IMR-90 (cell line): Measurements from ENCODE around the gene FFAR3. TPM values are rescaled to one million over a fixed set of nuclear protein-coding genes. Genes with fewer than 3 reads are reported as not detected.

Experiments
- ATAC-seq: fragments of 200-7000 bp; cut with Tn5 transposase; 2 replicates; pipeline ENCODE4 v1.9.1; 2020; ENCODE audit warnings: low read depth, mild to moderate bottlenecking, moderate library complexity
- BruUV-seq: library from RNA; stranded (reverse); fragments of 400-500 nt; replicated peaks from 2 replicates; lab custom pipeline; 2021; lab: Mats Ljungman, UMichigan
- CTCF ChIA-PET: fragments of 300-600 bp; formaldehyde crosslinking; extraction: SDS; loops from one replicate; lab custom pipeline; 2021; ENCODE audit warnings: antibody characterized with exemption; lab: Yijun Ruan, JAX
- POLR2A ChIA-PET: fragments of 300-600 bp; sonication (Branson Sonifier 250); formaldehyde crosslinking; loops from one replicate; lab custom pipeline; 2022; ENCODE audit warnings: antibody characterized with exemption; ENCODE audit not compliant: unreplicated experiment; lab: Charles Lee
- DNase-seq: peaks from one replicate; pipeline ENCODE4 v3.0.0; 2013
- H2AFZ ChIP-seq: replicated peaks from 2 replicates; pipeline ENCODE3; 2013; ENCODE audit warnings: low read length, mild to moderate bottlenecking; ENCODE audit not compliant: poor library complexity
- H2AK5ac ChIP-seq: 2 replicates; pipeline ENCODE4 v1.6.1; 2013; ENCODE audit warnings: low read depth, low read length, inconsistent platforms
- H2AK9ac ChIP-seq: replicated peaks from 2 replicates; pipeline ENCODE3; 2013; ENCODE audit warnings: mild to moderate bottlenecking, low read depth, low read length, moderate library complexity; ENCODE audit not compliant: poor library complexity
- H2BK120ac ChIP-seq: 2 replicates; pipeline ENCODE4 v1.6.1; 2013; ENCODE audit warnings: low read depth, low read length, inconsistent platforms
- H2BK15ac ChIP-seq: 3 replicates; pipeline ENCODE4 v1.6.1; 2013; ENCODE audit warnings: low read depth, low read length, inconsistent platforms
- H2BK20ac ChIP-seq: 2 replicates; pipeline ENCODE4 v1.6.1; 2013; ENCODE audit warnings: low read depth, mild to moderate bottlenecking, inconsistent platforms, low read length, moderate library complexity
- H2BK5ac ChIP-seq: 2 replicates; pipeline ENCODE4 v1.6.1; 2013; ENCODE audit warnings: mild to moderate bottlenecking, low read depth, low read length, inconsistent platforms; ENCODE audit not compliant: poor library complexity, severe bottlenecking
- H3K14ac ChIP-seq: replicated peaks from 2 replicates; pipeline ENCODE4 v1.6.1; 2013; ENCODE audit warnings: low read depth, low read length, inconsistent platforms
- H3K18ac ChIP-seq: 2 replicates; pipeline ENCODE4 v1.6.1; 2013; ENCODE audit warnings: low read depth, low read length, control low read depth
- H3K23ac ChIP-seq: 2 replicates; pipeline ENCODE4 v1.6.1; 2013; ENCODE audit warnings: low read depth, low read length, inconsistent platforms
- H3K27ac ChIP-seq: 2 replicates; pipeline ENCODE4 v1.5.1; 2013; ENCODE audit warnings: mild to moderate bottlenecking, control low read depth, low read length; ENCODE audit not compliant: insufficient read depth
- H3K27me3 ChIP-seq: 2 replicates; pipeline ENCODE4 v1.6.1; 2013; ENCODE audit warnings: low read length; ENCODE audit not compliant: control insufficient read depth, insufficient read depth
- H3K36me3 ChIP-seq: 2 replicates; pipeline ENCODE4 v1.6.1; 2013; ENCODE audit warnings: low read length, mixed read lengths; ENCODE audit not compliant: control insufficient read depth, insufficient read depth
- H3K4ac ChIP-seq: 2 replicates; pipeline ENCODE4 v1.6.1; 2013; ENCODE audit warnings: low read depth, low read length, inconsistent platforms
- H3K4me1 ChIP-seq: 2 replicates; pipeline ENCODE4 v1.6.1; 2013; ENCODE audit warnings: low read length, mixed read lengths; ENCODE audit not compliant: control insufficient read depth, insufficient read depth
- H3K4me2 ChIP-seq: 2 replicates; pipeline ENCODE4 v1.6.1; 2013; ENCODE audit warnings: low read depth, mild to moderate bottlenecking, control low read depth, low read length, moderate library complexity
- H3K4me3 ChIP-seq: 2 replicates; pipeline ENCODE4 v1.5.1; 2013; ENCODE audit warnings: low read depth, mild to moderate bottlenecking, control low read depth, low read length, moderate library complexity; ENCODE audit not compliant: insufficient read depth
- H3K56ac ChIP-seq: 2 replicates; pipeline ENCODE4 v1.6.1; 2013; ENCODE audit warnings: low read length, inconsistent platforms; ENCODE audit not compliant: insufficient read depth; ENCODE audit errors: extremely low read depth
- H3K79me1 ChIP-seq, 2 experiments: 2 replicates each; pipeline ENCODE4 v1.6.1; 2013; ENCODE audit warnings: low read length in 2 of 2, inconsistent platforms in 1 of 2, low read depth in 1 of 2
- H3K9ac ChIP-seq: 2 replicates; pipeline ENCODE4 v1.6.1; 2013; ENCODE audit warnings: low read depth, low read length, control low read depth
- H3K9me1 ChIP-seq: 2 replicates; pipeline ENCODE4 v1.6.1; 2013; ENCODE audit warnings: low read length, inconsistent platforms; ENCODE audit not compliant: insufficient read depth
- H3K9me3 ChIP-seq: 2 replicates; pipeline ENCODE4 v1.6.1; 2013; ENCODE audit warnings: low read length; ENCODE audit not compliant: control insufficient read depth, insufficient read depth
- H4K20me1 ChIP-seq: 2 replicates; pipeline ENCODE4 v1.6.1; 2013; ENCODE audit warnings: low read length, inconsistent platforms; ENCODE audit not compliant: insufficient read depth
- H4K5ac ChIP-seq: 2 replicates; pipeline ENCODE4 v1.6.1; 2013; ENCODE audit warnings: mild to moderate bottlenecking, low read depth, low read length, control low read depth
- H4K8ac ChIP-seq, 2 experiments: 2 replicates each; pipeline ENCODE4 v1.6.1; 2013; ENCODE audit warnings: low read depth in 2 of 2, low read length in 2 of 2, control low read depth in 1 of 2, inconsistent platforms in 1 of 2
- H4K91ac ChIP-seq: 2 replicates; pipeline ENCODE4 v1.6.1; 2013; ENCODE audit warnings: low read depth, low read length, inconsistent platforms; ENCODE audit not compliant: insufficient read depth
- BHLHE40 ChIP-seq: fragments of 150-350 bp; IDR thresholded peaks from 2 replicates; pipeline ENCODE4 v1.6.1; 2016; ENCODE audit warnings: mild to moderate bottlenecking, low read depth, low read length
- CEBPB ChIP-seq: IDR thresholded peaks from 2 replicates; pipeline ENCODE4 v1.6.1; 2012; ENCODE audit warnings: low read depth, low read length, improper control_type of control experiment
- MXI1 ChIP-seq: IDR thresholded peaks from 2 replicates; pipeline ENCODE4 v1.6.1; 2012; ENCODE audit warnings: low read depth, mild to moderate bottlenecking, low read length, moderate library complexity, borderline replicate concordance
- POLR2A ChIP-seq: IDR thresholded peaks from 2 replicates; pipeline ENCODE4 v1.6.1; 2012; ENCODE audit warnings: mild to moderate bottlenecking, low read depth, low read length
- RAD21 ChIP-seq: IDR thresholded peaks from 2 replicates; pipeline ENCODE4 v1.6.1; 2012; ENCODE audit warnings: low read length, improper control_type of control experiment
- RCOR1 ChIP-seq: IDR thresholded peaks from 2 replicates; pipeline ENCODE4 v1.6.1; 2012; ENCODE audit warnings: mild to moderate bottlenecking, low read length, improper control_type of control experiment; ENCODE audit not compliant: insufficient replicate concordance
- RFX5 ChIP-seq: IDR thresholded peaks from 2 replicates; pipeline ENCODE4 v1.8.0; 2012; ENCODE audit warnings: low read depth, mild to moderate bottlenecking, low read length, moderate library complexity
- WGBS, 2 experiments: methylation state at CpG; one replicate each; pipeline versions ENCODE4 v1.1.5 to v1.1.7; 2013; ENCODE audit warnings: missing lambda C conversion rate in 2 of 2; ENCODE audit not compliant: insufficient read length in 1 of 2; ENCODE audit errors: extremely low coverage in 2 of 2; 5-methylcytosine and 5-hydroxymethylcytosine counted together
- dilution Hi-C: fragments of 300-500 bp; cut with HindIII; formaldehyde crosslinking; loops from one replicate; pipeline ENCODE4 v1.14.3; 2018; ENCODE audit warnings: low sequenced_read_pairs; ENCODE audit not compliant: unreplicated experiment
- in situ Hi-C: fragments of 300-500 bp; cut with MboI; formaldehyde crosslinking; loops from 3 replicates; pipeline ENCODE4 v1.14.3; 2019; ENCODE audit warnings: low sequenced_read_pairs, inconsistent platforms, mixed read lengths
- intact Hi-C: fragments of 100-400 bp; cut with micrococcal nuclease; formaldehyde crosslinking; loops from 2 replicates; pipeline ENCODE4 v1.10.0; 2022
- polyA plus RNA-seq, 3 experiments: library from polyadenylated mRNA; depleted of rRNA; stranded (reverse); fragments of >200 nt; gene quantifications; 2 replicates each; pipeline ENCODE4 v1.2.3, GENCODE V29; 2012; ENCODE audit warnings: low replicate concordance in 1 of 3
- total RNA-seq: library from RNA; depleted of rRNA; stranded (reverse); fragments of >200 nt; gene quantifications from 2 replicates; pipeline ENCODE4 v1.2.3, GENCODE V29; 2012
- TF ChIP-seq, protein P1 (sequence below): conservative IDR thresholded peaks from 2 replicates; pipeline ENCODE4 v1.5.1; 2012; ENCODE audit warnings: mild to moderate bottlenecking, low read depth, low read length, improper control_type of control experiment
- TF ChIP-seq, protein P2 (sequence below): fragments of 150-350 bp; IDR thresholded peaks from 2 replicates; pipeline ENCODE4 v1.6.1; 2017; ENCODE audit warnings: mild to moderate bottlenecking, antibody characterized with exemption, low read length, low read depth

FFAR3 gene
- total and polyA plus RNA-seq, 2 of the 4 experiments (the other 2 are of a cell fraction): not detected

DNA sequence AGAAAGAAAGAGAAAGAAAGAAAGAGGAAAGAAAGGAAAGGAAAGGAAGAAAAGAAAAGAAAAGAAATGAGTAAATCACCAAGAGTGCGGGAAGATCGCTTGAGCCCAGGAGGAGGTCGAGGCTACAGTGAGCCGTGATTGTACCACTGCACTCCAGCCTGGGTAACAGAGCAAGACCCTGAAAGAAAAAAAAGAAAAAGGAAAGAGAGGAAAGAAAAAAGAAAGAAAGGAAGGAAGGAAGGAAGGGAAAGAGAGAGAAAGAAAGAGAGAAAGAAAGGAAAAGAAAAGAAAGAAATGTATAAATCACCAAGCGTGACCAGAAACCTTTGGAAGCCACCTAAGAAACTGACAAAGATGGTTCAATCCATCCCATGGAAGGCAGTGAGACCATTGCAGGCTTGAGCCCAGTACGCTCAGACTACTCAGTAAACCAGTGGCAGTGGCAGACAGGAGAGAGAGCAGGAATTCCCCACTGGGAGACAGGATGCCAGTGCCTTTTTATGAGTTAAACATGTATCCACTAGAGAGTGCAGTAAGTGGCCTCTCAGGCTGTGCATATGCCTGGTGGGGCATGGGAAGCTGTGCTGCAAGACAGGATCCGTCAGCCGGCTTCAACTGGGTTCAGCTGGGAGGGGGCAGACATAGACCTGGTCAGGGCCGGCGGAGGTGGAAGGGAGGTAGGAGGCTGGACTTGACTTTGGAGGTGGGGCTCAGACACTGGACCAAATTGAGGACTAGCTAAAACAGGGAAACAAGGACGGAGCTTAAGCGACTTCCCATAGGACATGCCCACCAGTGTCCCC lies 17.4 kb downstream of the FFAR3 start:
- H2BK20ac ChIP-seq: no peak overlapping the region
- no peak overlapping the region for H2BK15ac ChIP-seq
- no peaks in the 10 kb centered on the region for H3K9me1 ChIP-seq
- H3K23ac ChIP-seq: no peak overlapping the region
- no peak overlapping the region for H2AK9ac ChIP-seq
- H4K20me1 ChIP-seq: no peaks in the 10 kb centered on the region
- no peaks in the 10 kb centered on the region for H3K36me3 ChIP-seq
- POLR2A ChIA-PET: no interaction called here
- no TSS peak for BruUV-seq
- no peak overlapping the region for H2BK5ac ChIP-seq
- H4K5ac ChIP-seq: no peak overlapping the region
- no peak overlapping the region for H2BK120ac ChIP-seq
- H2AK5ac ChIP-seq: no peak overlapping the region
- no peaks in the 10 kb centered on the region for H3K9me3 ChIP-seq
- H3K4me1 ChIP-seq: no peaks in the 10 kb centered on the region
- 58% methylated on average over 2 of the region's 12 CpGs; no CpG with 5 or more reads in 1 of the 2 experiments for WGBS, 2 experiments
- H3K14ac ChIP-seq: no peak overlapping the region
- no peak overlapping the region for H2AFZ ChIP-seq
- peaks cover under 1% of the 10 kb centered on the region; the same call in 1 of the 2 replicates for H3K27me3 ChIP-seq
- no peak overlapping the region for H3K56ac ChIP-seq
- no peak overlapping the region for H3K4ac ChIP-seq
- DNase-seq: no peak
- no peaks in the 10 kb centered on the region for H3K79me1 ChIP-seq
- H3K9ac ChIP-seq: no peak overlapping the region
- intact Hi-C loops (no loop called here), dilution Hi-C loops (no loop called here), in situ Hi-C loops (no loop called here)
- ATAC-seq: no peak
- CTCF ChIA-PET: no interaction called here
- H3K4me2 ChIP-seq: no peak overlapping the region
- H3K27ac ChIP-seq: no peak overlapping the region
- TF ChIP-seq, protein P1, sequence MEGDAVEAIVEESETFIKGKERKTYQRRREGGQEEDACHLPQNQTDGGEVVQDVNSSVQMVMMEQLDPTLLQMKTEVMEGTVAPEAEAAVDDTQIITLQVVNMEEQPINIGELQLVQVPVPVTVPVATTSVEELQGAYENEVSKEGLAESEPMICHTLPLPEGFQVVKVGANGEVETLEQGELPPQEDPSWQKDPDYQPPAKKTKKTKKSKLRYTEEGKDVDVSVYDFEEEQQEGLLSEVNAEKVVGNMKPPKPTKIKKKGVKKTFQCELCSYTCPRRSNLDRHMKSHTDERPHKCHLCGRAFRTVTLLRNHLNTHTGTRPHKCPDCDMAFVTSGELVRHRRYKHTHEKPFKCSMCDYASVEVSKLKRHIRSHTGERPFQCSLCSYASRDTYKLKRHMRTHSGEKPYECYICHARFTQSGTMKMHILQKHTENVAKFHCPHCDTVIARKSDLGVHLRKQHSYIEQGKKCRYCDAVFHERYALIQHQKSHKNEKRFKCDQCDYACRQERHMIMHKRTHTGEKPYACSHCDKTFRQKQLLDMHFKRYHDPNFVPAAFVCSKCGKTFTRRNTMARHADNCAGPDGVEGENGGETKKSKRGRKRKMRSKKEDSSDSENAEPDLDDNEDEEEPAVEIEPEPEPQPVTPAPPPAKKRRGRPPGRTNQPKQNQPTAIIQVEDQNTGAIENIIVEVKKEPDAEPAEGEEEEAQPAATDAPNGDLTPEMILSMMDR: no peak
- TF ChIP-seq, protein P2, sequence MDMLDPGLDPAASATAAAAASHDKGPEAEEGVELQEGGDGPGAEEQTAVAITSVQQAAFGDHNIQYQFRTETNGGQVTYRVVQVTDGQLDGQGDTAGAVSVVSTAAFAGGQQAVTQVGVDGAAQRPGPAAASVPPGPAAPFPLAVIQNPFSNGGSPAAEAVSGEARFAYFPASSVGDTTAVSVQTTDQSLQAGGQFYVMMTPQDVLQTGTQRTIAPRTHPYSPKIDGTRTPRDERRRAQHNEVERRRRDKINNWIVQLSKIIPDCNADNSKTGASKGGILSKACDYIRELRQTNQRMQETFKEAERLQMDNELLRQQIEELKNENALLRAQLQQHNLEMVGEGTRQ: no peak
- TF ChIP-seq MXI1 (no peak), POLR2A (no peak), BHLHE40 (no peak), CEBPB (no peak), RAD21 (no peak), RCOR1 (no peak), RFX5 (no peak)
- no peak overlapping the region for H4K91ac ChIP-seq
- no peak overlapping the region for H3K18ac ChIP-seq
- no peak overlapping the region for H3K4me3 ChIP-seq
- H4K8ac ChIP-seq: no peak overlapping the region
